Lung microvascular endothelial cell (primary cell): ENCODE measurements around the gene TRIM61. TPM values are rescaled to one million over a fixed set of nuclear protein-coding genes. Genes with fewer than 3 reads are reported as not detected.
A peak's percentile ranks its signal among the peaks of the same experiment; 100 is the strongest.
"Not testable (repeated sequence)": the region's sequence is repeated elsewhere in the genome, so short reads cannot be mapped to it uniquely, and the experiment has no call there.

Experiments
- DNase-seq, 2 donors: peaks; one replicate each; pipeline versions ENCODE4 v3.0.0 to v3.0.0-alpha.2; 2010; ENCODE audit warnings: low read depth in 2 of 2
- total RNA-seq: library from RNA; depleted of rRNA; stranded (reverse); fragments of >200 nt; gene quantifications from 2 replicates; pipeline ENCODE4 v1.2.1, GENCODE V29; 2014

The TRIM61 gene
- total RNA-seq, 1 donor from 2014 or later, result not detected

DNA sequence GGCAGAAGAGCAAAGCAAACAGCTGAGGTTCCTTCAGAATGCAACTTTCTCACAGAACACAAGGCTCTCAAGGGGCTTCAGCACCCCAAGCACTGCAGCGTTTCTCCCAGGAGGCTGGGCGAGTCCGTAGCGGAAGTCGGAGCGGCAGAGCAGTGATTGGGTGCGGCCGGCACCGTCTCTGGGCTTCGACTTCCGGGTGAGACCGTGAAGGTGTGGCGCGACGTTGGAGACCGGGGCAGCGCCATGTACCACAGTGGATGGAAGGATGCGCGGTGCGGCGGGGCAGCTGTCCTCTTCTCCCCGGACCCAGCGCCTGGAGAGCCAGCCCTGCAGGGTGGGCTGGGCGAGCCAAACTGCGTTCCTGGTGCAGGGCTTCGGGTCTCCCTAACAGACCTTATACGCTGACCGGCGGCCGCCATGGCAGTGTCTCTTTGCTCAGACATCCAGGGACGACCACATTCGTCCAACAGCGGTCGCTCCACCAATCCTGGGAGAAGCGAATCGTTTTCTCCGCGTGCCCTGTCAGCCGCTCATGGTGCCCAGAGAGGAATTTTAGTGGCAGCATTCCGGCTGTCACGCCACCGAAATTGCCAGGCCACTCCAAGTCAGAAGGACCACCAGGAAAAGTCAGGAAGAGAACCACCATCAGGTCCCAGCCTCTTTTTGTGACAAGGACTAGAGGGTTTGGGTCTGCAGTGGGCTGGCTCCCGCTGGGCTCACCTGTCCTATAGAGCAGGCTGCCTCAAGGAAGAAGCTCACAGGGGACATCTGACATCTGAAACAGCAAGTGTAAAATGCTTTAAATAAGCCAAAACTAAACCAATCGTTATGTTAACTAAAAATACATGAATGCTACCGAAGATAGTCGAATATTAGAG is 20.5 kb downstream of the TRIM61 start:
- peak; percentile 9 to 21 for DNase-seq

DNA sequence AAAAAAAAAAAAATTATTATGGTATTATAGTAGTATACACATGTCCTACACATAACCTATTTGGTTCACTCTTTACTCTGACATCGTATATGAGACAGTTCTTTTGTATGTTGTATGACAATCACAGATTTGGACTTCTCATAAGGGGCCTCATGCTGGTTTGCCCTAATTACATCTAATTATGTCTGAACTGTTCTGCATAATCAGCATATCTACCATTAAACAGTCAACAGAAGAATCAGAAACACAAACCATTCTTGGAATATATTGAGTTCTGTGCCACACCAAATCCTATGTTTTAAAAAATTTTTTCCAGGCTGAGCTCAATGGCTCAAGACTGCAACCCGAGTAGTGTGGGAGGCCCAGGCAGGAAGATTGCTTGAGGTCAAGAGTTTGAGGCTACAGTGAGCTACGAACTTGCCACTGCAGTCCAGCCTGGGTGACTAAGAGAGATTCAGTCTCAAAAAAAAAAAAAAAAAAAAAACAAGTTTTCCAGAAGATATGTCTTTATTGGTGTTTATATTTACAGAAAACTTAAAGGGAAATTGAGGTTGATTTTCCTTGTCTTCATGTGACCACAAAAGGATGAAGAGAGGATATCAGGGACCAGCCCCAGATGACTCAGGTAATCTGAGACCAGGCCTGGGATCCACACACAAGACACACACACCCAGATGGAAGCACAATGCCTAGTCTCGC is 22.2 kb downstream of the TRIM61 start:
- DNase-seq, result no peak

DNA sequence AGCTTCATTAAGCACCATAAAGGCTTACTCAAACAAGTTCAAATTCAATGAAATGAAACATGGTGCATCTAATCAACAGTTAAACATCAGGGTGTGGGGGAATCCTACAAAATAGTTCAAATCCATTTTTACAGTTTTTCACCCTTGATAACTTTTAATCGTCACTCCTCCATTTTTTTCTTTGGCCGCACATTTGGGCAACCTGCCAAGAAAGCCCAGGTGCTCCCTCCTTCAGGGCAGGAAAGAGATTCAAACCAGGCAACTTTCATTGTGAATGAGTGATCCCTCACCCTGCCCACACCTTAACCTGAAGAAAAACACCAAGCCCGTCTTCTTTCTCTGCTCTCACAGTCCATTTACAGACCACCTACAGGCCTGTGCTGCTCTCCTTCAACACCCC is 24.9 kb downstream of the TRIM61 start:
- no peak for DNase-seq

DNA sequence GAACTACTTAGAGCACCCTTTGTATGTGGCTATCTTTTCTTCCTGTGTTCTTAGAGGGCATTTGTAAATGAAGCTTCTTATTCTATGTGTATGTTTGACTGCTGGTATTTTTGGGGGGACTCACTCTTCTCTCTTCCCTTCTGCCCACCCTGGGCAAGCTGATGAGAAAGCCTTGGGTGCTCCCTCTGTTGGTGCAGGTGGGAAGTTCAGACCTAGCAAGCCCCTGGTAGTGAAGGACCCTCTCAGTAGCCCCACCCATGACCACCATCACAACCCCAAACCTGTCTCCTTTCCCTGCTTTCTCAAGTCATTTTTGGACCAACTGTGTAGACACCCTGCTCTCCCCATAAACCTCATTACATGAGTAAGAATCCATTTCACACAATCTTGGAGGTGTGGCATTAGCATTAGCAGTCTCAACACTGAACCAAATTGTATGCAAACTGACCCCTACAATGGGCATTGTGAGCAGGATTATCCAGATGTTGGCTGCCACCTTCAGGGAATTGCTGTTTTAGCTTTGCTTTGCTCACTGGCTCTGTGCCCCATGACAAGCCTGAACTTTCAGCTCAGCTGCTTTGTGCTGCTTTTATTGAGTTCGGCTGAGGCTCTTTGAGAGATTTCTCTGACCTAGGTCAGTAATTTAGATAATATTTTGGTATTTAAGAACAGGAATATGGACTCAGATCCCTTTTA is 27.9 kb downstream of the TRIM61 start:
- DNase-seq, result no peak

DNA sequence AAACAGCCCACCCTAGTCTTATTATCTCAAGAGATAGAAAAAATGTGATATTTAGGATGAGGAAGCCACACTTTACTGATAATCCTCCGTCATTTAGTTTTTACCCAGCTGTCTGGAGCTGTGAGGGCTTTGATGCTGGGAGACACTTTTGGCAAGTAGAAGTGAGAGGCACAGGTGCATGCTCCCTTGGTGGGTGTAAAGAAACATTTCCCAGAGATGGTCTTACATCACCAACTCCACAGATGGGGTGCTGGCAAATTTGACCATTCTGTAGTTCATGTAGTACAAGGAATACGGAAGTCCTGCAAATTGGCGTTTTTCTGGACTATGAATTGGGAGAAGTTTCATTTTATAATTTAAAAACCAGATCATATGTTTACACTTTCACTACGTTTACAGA is 28.5 kb downstream of the TRIM61 start:
- DNase-seq, result no peak

DNA sequence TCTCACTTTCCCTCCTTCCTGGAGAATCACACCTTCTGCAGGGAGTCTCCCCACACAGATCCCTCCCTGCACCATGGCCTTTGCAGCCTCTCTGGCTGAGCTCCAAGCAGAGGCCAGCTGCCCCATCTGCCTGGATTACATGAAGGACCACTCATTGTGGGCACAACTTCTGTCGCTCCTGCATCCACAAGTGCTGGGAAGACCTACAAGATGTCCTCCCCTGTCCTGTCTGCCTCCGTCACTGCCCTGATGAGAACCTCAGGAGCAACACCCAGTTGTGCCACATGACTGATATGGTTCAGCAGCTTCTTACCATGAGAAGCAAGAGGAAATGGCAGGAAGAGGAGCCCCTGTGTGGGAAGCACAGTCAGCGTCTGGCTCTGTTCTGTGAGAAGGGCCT is 29.5 kb downstream of the TRIM61 start:
- DNase-seq, result not testable (repeated sequence)

DNA sequence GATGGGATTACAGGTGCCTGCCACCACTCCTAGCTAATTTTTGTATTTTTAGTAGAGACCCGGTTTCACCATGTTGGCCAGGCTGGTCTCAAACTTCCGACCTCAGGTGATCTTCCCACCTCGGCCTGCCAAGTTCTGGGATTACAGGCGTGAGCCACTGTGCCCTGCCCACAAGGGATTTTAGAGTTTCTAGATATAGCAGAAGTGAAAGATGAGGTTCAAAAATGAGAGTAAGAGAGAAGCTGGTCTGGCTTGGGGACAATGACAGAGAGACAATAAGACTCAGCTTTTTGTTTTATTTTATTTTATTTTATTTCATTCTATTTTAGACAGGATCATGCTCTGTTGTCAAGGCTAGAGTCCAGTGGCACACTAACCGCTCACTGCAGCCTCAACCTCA is 30.6 kb downstream of the TRIM61 start:
- no peak for DNase-seq

DNA sequence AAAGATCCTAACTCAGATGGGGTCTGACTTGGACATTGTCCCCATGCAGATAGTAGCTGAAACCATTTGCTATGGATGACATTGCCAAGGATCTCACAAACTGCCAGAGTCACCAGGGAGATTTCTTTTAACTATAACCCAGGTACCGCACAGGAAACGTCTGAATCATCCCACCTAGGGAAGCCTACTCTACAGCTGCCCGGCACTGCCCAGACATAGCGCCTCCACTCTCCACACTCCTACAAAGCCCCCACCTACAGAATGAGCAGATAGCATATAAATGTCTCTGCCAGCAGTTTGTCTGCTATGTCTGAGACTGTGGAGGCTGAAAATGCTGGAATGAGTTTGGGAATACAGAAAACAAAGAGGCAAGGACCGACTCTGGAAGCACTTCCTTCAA is 32.3 kb downstream of the TRIM61 start:
- DNase-seq, result no peak

DNA sequence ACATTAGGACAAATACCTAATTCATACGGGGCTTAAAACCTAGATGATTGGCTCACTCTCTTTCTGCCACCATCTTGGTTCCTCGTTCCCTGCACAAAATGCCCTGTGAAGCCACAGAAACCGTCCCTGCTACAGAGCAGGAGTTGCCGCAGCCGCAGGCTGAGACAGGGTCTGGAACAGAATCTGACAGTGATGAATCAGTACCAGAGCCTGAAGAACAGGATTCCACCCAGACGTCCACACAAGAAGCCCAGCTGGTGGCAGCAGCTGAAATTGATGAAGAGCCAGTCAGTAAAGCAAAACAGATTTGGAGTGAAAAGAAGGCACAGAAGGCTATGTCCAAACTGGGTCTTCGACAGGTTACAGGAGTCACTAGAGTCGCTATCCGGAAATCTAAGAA is 34.3 kb downstream of the TRIM61 start:
- DNase-seq, result no peak

DNA sequence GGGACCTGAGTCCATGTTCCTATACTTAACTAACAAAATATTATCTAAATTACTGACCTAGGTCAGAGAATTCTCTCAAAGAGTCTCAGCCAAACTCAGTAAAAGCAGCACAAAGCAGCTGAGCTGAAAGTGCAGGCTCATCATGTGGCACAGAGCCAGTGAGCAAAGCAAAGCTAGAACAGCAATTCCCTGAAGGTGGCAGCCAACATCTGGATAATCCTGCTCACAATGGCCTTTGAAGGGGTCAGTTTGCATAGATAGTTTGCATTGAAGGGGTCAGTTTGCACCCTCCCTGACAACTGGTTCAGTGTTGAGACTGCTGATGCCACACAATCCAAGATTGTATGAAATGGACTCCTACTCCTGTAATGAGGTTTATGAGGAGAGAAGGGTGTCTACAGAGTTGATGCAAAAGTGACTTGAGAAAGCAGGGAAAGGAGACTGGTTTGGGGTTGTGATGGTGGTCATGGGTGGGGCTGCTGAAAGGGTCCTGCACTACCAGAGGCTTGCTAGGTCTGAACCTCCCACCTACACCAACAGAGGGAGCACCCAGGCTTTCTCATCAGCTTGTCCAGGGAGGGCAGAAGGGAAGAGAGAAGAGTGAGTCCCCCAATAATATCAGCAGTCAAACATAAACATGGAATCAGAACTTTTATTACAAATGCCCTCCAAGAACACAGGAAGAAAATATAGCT is 39.7 kb downstream of the TRIM61 start:
- DNase-seq, result peak in 1 of 2 donors; percentile 19

DNA sequence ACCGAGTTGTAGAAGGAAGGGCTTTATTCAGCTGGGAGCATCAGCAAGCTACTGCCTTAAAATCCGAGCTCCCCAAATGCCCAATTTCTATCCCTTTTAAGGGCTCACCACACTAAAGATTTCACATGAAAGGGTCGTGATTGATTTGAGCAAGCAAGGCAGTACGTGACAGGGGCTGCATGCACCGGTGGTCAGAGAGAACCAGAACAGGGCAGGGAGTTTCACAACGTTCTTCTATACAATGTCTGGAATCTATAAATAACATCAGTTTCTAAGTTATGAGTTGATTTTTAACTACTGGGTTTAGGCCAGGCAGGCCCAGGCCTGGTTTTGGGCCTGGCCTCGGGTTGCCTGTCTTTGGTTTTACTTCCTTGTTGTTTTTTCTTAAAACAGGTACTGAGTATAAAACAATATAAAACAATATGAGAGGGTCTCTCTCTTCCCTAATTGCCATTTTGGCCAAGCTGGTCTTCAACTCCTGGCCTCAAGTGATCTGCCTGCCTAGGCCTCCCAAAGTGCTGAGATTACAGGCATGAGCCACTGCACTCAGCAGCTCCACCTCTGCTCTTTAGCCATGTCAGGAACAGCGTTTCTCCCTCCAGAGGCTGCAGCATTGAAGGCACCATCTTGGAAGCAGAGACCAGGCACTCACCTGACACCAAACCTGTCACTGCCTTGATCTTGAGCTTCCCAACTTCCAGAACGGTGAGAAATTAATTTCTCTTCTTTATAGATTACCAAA is 41.4 kb downstream of the TRIM61 start:
- DNase-seq, result not testable (repeated sequence)

DNA sequence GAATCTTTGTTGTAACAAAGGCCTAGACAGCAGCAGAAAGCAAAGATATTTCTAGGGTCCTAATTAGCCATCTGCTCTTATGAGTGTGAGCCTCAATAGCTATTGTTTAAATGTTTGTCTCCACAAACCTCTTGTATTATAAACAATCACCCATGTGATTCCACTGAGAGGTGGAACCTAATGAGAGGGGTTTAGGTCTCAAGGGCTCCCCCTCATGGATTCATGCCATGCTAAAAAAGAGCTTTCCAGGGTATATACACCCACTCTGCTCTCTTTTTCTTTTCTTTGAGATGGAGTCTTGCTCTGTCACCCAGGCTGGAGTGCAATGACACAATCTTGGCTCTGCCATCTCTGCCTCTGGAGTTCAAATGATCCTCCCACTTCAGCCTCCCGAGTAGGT is 42.1 kb downstream of the TRIM61 start:
- DNase-seq, result no peak

DNA sequence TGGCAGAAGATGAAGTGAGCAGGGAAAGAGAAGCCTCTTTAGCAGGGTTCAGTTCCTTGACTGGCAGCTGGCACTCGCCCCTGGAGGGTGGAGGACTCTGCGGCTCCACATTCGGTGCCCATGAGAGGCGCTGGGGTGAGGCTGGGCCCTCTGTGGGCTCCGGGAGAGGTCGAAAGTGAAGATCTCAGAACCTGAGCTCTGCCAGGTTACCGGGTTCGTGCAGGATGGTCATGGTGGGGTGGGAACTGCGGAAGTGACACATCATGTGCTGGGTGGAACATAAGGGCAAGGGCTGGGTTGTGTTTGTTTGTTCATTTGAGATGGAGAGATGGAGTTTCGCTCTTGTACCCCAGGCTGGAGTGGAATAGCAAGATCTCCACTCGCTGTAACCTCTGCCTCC is 44.2 kb downstream of the TRIM61 start:
- DNase-seq, result no peak

DNA sequence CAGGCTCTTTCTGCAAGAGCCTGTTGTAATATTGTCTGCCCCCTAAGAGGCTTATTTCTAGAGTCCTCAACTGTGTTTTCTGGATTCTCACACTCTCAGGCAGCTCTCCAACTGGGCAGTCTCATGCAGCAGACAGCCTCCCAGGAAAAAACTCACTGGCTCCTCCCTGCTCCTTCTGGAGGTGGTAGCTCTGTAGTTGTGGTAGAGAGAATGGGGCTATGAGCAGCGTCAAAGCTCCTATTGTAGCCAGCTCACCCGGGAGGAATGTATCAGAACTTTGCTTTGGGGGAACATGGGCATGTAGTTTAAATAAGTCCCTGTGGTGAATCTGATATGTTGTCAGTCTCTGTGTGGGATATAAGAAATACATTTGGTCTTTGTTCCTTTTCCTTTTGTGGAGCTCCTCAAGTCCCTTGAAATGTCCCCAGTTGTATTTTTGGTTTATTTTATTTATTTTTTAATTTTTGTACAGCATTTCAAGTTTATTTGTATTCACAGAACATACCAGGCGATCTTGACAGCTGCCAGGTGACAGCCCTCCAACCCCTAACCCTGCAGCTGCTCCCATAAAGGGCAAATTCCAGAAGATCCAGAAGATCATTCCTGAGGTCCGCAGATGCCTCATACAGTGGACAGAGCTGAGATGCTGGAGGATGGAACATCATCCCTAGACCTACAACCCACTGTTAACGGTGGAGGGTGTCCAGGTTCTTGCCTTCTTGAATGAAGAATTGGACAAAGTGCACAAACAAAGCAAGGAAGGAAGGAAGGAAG is 45.7 kb downstream of the TRIM61 start:
- DNase-seq, result no peak

DNA sequence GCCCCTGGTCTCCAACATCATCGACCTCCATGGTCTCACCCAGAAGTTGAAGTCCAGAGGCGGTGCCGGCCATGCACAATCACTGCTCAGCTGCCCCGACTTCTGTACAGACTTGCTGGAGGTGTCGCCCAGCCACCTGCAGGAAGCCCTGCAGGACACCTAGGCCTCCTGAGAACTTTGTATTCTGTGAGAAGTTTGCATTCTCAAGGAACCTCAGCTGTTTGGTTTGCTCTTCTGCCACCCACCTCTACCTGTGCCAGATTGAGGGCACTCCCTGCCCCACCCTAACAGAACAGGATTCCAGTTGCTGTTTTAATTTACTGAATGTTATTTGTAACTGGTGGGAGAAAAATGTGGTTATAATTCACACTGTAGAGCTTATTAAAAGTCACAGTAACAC is 46.8 kb downstream of the TRIM61 start:
- no peak for DNase-seq

DNA sequence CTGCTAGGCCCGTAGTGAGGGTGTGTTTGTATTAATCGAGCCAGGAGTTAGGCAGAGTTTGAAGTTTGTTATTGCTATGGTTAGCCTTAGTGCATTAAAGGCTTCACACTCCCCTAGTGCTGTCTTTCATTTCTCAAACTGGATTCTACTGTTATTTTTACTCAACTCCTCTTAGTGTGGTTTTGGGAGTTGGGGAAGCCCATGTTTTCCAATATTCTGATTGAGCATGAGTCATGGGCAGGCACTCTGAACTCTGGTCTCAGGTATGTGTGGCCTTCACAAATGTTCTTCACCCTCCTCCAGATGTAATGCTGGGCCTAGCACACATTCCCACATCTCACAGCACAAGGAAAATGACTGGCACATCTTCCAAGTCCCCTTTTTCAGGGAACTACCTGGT is 50.4 kb downstream of the TRIM61 start:
- not testable (repeated sequence) for DNase-seq

DNA sequence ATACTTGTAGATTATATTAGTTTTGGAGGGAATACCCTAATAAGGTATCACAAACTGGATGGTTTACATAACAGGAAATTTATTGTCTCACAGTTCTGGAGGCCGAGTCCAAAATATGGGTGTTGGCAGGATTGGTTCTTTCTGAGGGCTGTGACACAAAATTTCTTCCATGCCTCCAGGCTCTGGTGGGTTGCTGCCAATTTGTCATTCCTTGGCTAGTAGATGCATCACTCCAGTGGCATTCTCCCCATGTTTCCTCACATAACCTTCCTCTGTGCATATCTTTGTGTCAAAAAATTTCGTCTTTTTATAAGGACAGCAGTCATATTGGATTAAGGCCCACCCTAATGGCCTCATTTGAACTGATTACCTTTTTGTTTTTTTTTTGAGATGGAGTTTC is 51.2 kb downstream of the TRIM61 start:
- DNase-seq, result no peak

DNA sequence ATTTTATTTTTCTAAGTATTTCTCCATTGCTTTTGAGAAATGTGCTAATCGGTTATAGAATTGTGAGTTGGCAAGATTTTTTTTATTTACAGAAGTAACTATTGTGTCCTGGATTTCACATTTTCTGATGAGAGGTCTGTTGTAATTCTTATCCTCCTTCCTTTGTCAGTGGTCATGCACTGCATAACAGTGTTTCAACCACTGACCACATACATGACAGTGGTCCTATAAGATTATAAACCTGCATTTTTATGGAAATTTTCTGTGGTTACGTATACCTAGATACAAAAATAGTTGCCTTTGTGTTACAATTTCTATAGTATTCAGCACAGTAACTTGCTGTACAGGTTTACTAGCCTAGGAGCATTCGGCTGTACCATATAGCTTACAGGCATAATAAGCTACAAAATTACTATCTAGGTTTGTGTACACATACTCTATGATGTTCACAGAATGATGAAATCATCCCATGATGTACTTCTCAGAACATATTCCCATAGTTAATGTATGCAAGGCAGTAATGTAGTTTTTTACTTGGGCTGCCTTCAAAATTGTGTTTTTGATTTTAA is 52.7 kb downstream of the TRIM61 start:
- DNase-seq, result no peak

DNA sequence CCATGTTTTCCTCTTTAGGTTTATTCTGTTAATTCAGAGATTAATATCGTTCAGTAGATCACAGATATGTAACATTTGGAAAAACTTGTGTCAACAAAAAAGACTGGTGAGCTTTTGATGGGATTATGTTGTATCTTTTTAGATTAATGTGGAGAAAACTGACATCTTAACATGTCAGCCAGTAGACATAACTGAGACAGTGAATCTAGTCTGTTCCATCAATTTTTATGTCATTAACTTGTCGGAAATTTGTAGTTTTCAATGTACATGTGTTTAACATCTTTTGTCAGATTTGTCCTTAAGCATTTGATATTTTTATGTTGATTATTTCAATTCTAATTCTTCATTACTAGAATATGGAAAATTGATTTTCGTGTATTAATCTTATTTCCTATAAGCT is 58.5 kb downstream of the TRIM61 start:
- DNase-seq, result no peak
